GM21619 (cell line): ENCODE data around the gene NGB.
"Not testable (repeated sequence)": the region's sequence is repeated elsewhere in the genome, so short reads cannot be mapped to it uniquely, and the experiment has no call there.

ENCODE experiments used
- ATAC-seq: cut with Tn5 transposase; IDR thresholded peaks from one replicate; pipeline ENCODE4 v1.9.1; 2021; ENCODE audit not compliant: unreplicated experiment

Gene NGB, protein sequence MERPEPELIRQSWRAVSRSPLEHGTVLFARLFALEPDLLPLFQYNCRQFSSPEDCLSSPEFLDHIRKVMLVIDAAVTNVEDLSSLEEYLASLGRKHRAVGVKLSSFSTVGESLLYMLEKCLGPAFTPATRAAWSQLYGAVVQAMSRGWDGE

DNA sequence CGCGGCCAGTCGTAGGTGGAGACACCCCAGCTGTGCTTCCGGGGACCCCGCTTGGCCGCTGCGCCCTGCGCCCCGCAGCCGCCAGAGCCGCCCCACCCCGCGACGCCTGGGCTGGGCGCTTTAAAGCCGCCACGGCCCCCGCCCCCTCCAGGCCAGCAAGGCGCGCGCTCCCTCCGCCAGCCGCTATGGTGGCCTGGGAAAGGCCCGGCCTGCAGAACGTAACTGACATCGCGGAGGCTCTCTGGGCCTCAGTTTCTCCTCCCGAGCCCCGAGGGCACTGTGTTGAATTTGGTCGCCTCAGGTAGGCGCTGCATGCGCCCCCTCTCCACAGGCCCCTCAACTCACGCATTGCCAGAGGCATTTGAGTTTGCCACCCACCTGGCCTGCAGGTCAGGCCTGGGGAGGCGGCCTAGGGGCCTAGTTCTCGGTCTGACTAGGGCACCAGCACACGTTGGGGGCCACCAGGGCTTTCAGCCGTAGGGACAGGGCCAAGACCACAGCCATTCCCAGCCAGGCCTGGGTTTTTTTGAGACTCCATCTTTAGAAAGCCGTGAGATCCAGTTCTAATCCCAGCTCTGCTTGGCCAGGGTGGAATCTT lies at the start of gene NGB:
NGB (minus strand) TSS at position 94 of the 598 bp plus-strand sequence. CDS start 269 bp downstream, outside the sequence.
- ATAC-seq, result no peak

DNA sequence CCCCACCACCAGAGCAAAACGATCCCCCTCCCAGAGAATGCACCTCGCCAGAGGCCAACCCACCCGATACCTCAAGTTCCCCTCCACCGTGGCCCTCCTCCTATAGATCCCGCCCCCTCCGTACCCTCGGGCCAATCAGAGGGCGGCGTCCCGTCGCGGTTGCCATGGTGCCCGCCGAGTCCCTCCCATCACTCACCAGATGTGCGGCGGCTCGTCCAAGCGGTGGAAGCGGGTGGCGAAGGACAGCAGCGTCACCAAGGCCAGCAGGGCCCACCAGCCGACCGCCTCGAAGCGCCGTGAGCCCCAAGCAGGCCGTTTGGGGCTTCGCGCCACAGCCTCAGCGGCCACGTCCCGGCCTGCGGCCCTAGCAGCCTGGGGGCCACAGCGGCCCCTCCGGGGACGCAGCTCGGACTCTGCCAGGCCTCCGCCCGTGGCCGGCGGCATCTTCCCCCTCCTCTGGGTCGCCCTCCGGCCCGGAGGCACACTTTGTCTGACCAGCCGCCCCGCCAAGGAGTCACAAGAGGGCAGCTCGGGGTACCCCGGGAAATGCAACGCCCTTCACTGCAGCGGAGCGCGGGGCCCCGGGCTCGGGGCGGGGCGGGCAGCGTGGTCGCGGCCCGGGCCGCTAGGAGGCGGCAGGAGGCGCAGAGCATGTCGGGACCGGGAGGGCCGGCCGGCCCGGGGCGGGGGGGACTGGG lies 49.4 kb upstream of the NGB start, which contains the start of gene POMT2:
POMT2 (minus strand) TSS at position 646 of the 698 bp plus-strand sequence; CDS start at position 444, 202 bp downstream.
- peak; percentile 70 for ATAC-seq

DNA sequence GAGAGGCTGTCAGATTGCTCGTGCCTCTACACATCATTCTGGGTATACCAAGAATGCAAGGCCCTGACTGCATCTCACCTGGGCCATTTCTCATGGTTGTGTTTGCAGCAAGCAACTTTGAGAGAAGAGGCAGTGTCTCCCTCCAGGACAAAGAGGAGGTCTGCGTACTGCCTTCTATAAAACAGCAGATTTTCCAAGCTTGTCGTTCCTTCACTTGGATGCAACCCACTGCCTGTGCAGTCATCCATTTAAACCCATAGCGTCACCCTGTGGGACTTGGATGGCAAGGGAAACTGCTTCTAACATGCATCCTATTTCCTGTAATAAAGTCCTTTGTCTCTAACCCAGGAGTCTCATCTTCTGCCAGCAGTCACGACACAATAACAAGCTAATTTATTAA lies 48.4 kb upstream of the NGB start:
- ATAC-seq, result no peak

DNA sequence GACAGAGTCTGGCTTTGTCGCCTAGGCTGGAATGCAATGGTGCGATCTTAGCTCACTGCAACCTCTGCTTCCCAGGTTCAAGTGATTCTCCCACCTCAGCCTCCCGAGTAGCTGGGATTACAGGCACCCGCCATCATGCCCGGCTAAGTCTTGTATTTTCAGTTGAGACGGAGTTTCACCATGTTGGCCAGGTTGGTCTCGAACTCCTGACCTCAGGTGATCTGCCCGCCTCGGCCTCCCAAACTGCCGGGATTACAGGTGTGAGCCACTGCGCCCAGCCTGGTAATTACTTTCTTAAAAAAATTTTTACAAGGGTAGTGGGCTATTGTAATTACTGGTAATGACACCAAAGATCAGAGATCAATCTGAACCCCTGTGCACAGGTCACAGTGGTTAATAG lies 47.8 kb upstream of the NGB start:
- not testable (repeated sequence) for ATAC-seq

DNA sequence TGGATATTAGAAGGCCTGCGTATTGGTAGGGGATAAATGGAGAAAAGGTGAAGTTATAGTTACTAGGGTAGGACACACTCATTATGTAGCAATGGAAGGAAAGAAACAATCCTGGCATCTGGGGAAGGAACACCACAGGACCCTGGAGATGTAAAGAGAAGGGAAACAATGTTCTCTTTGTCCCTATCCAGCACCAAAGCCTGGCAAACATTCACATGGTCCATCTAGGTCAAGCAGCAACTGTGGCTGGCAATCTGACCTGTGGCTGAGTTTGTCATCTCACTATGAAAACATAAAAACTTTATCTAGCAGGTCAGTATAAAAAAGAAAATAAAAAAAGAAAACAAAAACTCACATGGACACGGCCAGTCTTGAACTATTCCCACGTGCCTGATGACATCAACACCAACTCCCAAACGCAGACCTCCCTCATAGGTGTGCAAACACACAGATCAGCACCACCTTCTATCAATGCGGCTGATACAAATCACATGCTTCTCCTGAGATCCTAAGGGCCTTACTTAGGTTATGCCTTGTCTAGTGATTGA lies 47.1 kb upstream of the NGB start:
- no peak for ATAC-seq

DNA sequence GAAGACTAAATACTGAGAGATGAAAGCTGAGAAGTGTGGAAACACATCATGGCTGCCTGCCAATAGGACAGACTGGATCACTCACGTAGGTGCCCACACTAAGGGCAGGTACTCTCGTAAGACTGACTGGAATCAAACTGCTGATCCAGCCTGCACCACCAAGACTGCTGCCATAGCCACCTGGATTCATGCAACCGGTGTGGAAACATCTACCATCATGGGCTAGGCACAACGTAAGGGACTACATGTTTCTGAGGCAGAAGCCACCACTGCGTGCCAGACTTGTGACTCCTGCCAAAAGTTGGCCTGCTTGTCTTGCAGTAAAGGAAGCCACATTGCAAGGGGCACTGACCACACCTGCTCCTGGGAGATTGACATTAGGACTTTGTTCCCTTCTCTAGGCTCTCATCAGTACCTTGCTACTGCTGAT lies 45.9 kb upstream of the NGB start:
- ATAC-seq, result no peak

DNA sequence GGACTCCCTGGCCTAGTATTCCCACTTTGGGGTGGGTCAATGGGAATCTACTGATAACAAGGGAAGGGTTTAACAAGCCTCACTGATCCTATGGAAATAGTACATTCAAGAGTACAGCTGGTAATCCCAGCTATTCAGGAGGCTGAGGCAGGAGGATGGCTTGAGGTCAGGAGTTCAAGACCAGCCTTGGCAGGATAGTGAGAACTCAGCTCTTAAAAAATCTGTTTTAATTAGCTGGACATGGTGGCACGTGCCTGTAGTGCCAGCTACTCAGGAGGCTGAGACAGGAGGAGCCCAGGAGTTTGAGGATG lies 45.1 kb upstream of the NGB start:
- ATAC-seq, result no peak

DNA sequence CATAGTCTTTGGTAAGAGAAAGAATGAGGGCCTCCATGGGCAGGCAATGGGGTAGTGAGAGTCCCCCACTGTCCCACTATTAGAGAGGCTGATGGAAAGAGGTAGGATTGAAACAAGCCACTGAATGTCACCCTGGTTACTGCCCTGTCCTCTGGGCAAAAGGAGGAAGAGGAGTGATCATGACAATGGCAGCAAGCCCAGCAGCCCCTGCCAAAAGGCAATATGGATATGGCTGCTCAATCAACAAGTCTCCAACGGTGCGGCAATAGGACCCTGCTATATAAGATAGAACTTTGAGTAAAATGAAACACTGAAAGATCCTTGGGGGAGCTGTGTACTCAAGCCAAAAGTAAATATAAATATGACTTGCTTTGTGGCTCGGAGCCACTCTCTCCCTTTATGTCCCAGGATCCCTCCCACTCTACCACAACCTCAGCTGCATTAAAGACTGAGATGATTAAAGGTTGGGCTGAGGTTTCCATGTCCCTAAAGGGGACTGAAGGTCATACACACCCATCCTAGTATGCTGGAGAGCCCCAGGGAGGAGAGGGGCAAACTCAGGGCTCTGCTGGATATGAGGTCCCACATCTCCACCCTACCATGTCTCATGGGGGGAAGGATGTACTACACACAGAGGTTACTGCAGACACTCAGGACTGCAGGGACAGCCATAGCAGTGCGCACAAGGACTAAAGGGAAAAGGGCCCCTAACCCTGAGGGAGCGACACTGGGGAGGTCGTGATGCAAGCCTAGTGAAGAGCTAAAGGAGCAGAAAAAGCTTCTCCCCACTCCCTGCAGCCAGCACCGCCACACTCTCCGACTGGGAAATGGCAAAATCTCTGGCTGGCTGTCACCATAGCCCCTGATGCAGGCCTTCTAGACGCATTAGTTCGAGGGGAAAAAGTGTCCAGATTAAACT lies 43.8 kb upstream of the NGB start:
- no peak for ATAC-seq

DNA sequence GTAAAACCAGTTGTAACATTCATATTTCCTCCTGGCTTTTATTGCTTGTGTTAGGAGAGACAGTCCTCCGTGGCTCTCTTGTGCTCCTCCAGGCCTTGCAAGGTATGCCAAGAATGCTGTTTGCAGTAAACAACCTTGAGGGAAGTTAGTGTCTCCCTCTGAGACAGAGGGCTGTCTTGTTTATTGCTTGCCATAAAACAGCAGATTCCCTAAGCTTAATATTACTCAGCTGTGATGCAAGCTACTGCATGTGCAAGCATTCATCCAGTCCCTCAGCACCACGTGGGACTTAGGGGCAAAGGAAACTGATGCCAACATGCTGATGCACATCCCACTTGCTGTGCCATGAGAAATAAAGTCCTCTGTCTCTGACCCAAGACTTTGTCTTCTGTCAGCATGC lies 43.0 kb upstream of the NGB start:
- ATAC-seq, result no peak

DNA sequence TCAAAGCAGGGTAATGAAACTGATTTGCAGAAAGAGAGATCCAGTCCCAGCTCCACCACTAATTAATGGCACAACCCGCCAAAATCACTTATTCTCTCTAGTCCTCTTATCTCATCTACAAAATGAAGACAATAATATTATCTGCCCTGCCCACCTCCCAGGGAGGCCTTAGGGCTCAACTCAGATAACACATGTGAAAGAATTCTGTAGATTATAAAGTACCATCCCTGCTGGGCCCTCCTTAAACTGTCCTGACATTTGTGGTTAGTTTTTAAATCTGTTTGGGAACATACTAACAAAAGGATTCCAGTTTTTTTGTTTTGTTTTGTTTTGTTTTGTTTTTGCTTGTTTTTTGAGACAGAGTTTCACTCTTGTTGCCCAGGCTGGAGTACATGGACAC lies 42.4 kb upstream of the NGB start:
- ATAC-seq, result no peak

DNA sequence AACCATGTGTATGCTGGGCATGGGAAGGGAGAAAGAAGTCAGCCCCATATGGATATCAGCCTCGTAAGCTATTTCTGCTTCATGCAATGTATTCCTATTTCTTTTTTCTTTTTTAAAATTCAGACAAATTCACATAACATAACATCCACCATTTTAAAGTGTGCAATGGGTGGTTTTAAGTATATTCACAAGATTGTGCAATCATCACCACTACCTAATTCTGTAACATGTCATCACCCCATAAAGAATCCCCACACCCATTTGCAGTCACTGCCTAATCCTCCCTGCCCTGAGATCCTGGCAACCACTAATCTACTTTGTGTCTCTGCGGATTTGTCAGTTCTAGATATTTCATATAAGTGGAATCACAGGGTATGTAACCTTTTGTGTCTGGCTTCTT lies 40.2 kb upstream of the NGB start:
- ATAC-seq, result no peak

DNA sequence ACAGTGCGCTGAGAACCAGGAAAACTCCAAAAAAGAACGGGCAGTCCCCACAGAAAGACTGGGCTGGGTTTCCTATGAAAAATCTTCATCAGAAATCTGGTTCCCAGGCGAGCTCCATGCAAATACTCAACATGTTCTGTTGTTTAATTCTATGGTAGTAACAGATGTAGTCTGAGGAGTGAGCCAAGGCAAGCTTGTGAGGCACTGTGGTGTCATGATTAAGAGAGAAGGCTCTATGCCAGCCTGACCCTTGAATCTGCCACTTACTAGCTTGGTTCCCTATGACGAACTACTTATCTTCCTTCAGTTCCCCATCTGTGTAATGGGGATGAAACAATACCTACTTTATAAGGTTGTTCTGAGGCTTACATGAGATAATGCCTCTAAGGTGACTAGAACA lies 39.0 kb upstream of the NGB start:
- no peak for ATAC-seq

DNA sequence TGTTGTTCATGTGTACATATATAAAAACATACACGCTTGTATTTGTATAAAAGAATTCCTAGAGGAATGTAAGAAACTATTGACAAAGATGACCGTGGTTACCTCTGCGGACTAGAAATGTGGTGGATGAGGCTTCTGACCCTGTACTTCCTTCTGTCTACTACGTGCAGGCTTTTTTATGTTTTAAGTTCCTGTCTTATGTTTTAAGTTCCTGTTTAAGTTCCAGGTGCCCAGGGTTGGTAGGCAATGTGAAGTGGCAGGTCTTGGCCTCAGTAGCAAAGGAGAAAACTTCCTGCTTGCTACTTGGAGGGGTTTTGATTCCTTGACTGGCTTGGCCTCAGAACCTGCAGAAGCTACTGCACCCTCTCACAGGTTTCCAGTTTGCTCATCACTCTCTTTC lies 38.1 kb upstream of the NGB start:
- ATAC-seq, result no peak

DNA sequence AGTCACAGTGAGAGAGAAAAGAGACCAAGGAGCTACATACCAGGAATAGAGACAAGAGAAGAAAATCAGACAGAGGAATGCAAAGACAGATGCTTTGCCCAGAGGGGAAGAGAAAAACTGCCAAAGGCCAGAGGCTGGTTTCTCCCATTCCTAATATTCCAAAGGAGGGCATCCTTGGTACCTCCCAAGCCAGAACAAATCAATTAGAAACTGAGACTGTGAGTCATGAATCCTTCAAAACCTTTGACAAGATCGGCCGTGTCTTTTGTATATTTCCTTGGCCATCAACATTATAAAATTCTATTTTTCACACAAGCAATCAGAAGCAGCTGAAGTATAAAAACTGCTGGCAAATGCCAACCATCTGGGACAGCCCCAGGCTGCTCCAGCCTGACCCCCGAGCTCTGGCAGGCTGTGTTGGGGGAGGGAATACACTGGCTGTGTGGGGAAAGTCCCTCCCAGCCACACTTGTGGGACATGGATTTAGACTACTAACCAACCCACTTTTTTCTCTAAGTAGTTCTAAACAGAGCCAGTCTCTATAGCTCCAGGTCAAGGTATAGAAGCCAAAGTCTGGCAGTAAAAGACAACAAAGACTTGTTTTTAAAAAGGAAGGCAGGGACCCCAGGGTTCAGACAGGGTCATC lies 36.0 kb upstream of the NGB start:
- no peak for ATAC-seq

DNA sequence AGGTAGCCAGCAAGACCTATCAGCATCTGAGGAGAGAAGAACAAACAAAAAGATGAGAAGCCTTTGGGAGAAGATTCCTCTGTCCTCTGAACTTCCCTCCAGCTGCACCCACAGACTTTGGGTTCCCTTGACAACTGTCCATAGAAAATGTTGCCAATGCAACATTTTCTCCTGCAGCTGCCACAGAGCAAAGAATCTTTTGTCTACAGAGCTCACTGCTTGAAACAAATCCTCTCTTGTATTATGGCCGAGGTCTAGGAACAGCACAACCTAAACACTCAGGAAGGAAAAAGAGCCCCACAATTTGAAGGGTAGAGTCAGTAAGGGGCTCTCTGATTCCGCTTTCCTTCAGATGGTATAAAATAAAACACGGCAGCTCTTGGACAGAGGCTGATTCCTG lies 35.4 kb upstream of the NGB start:
- no peak for ATAC-seq

DNA sequence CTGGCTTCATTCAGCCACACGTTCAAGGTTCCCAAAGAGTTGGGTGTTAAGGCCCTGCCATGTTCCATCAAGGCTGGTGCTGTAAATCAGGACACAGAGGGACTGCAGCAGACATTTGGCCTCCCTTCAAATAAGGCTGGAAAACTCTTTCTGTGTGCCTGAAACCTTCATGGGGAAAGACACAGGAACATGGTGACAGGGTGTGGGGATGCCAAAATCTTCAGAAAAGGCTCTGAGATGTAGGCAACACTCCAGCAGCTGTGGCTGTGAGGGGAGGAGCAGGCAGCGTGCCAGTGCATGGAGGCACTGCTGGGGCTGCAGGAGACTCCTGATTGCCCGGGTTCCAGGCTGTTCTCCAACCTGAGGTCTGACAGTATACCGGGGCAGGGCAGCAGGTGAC lies 34.7 kb upstream of the NGB start:
- ATAC-seq, result no peak

DNA sequence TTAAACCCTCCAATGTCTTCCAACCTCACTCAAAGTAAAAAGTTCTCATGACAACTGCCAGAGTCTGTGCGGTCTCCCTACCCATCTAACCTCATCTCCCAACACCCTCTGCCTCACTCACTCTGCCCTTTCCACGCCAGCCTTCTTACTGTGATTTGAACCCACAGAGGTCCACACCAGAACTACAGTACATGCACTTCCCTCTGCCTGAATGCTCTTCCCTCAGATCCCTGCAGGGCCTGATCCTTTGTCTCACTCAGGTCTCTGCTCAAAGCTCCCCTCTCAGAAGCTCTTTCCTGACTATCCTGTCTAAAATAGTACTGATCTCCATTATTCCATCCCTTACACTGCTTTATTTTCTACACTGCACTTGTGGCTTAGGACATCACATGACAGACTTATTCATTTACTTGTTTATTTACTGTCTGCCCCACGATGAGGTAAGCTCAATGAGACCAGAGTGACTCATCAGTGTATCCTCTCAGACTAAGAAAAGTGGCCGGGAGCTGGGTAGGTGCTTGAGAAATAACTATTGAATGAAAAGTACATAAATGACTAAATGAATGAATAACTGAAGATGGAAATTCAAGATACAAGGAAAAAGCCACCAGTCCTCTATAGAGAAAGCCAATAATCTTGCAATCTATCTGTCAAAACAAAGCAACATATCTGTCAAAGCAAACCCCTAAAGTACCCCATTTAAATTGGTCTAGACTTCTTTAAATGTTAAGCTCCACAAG lies 32.6 kb upstream of the NGB start:
- ATAC-seq, result peak; percentile 61

DNA sequence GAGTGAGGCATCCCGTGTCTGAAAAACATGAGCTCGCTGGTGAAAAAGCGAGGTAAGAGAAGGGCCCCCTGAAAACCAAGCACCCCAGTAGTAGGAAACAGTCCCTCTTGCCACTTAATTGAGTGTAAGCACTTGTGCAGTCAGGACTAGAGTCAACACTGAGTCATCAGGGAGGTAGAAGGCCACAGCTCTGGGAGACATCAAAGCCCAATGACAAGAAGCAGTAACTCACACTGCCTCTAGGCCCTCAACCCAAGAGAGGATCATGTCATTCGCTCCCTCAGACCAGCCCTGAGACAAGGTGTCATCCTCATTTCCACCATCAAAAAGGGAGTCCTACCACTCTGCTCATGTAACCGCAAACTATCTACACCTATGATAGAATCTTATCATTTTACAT lies 31.9 kb upstream of the NGB start:
- no peak for ATAC-seq

DNA sequence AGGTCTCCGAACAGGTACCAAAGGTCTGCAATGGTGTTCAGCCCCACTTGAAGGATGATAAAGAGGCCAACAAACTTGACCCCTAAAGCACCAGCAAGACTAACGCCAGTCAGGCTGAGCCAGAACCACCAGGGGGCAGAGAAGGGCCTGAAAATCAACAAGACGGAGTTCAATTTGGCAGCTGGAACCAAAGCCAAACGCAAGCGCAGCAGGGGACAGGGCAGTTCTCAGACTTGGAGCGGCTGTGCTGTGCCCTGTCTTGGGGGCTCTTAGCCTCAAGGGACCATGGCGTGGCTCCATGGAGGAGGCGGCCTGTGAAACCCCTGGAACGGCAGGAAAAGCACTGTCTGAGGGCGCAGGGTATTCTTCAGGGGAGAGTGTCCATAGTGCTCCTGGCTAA lies 30.1 kb upstream of the NGB start:
- no peak for ATAC-seq

DNA sequence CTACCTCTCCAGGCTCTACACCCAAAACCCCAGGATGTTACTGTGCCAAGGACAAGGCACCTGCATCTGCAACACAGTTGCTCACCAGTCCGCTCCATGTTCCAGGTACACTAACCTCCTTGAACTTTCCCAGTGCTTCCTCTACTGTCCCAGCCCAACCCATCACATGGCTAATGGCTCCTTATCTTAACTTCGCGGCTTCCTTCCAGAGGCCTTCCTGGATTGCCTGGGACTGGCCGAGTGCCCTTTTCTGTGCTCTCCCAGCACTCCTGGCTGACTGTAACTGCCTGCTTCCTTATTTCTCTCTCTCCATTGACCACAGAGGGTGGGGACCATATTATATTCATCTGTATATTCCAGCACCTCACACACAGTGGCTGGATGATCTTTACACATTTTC lies 28.8 kb upstream of the NGB start:
- no peak for ATAC-seq
